OCI-LY3 (cell line): ENCODE data around the gene JPH3.

Source experiments
- H2AFZ ChIP-seq: fragments of 200-600, 300-600 bp; shearing (Covaris generic); 2 replicates; pipeline ENCODE4 v1.6.0; 2014; ENCODE audit warnings: antibody characterized with exemption, low read depth, low read length
- H3K27ac ChIP-seq: fragments of 200-600, 300-600 bp; sonication (generic); 2 replicates; pipeline ENCODE4 v1.5.1; 2014; ENCODE audit warnings: mild to moderate bottlenecking, low read length, moderate library complexity, mixed read lengths
- H3K27me3 ChIP-seq: fragments of 200-600, 300-600 bp; sonication (generic); 2 replicates; pipeline ENCODE4 v1.6.1; 2014; ENCODE audit warnings: low read depth, low read length, mixed read lengths
- H3K36me3 ChIP-seq: fragments of 200-600, 300-600 bp; sonication (generic); replicated peaks from 2 replicates; pipeline ENCODE3; 2014; ENCODE audit warnings: low read depth, low read length, mixed read lengths
- H3K4me1 ChIP-seq: fragments of 300-600, 200-600 bp; sonication (generic); 2 replicates; pipeline ENCODE4 v1.6.1; 2014; ENCODE audit warnings: low read length, mixed read lengths
- H3K4me2 ChIP-seq: fragments of 200-600, 300-600 bp; sonication (generic); 2 replicates; pipeline ENCODE4 v1.6.1; 2014; ENCODE audit warnings: low read length, mixed read lengths
- H3K4me3 ChIP-seq: fragments of 300-600, 200-600 bp; sonication (generic); 2 replicates; pipeline ENCODE4 v1.5.1; 2014; ENCODE audit warnings: antibody characterized with exemption, mild to moderate bottlenecking, low read length, moderate library complexity
- H3K79me2 ChIP-seq: fragments of 300-600, 200-600 bp; shearing (Covaris generic); 2 replicates; pipeline ENCODE4 v1.6.1; 2014; ENCODE audit warnings: mild to moderate bottlenecking, low read length, mixed read lengths
- H3K9ac ChIP-seq: fragments of 300-600, 200-600 bp; shearing (Covaris generic); 2 replicates; pipeline ENCODE4 v1.6.0; 2014; ENCODE audit warnings: mild to moderate bottlenecking, low read length, moderate library complexity
- H3K9me3 ChIP-seq: fragments of 200-600, 300-600 bp; shearing (Covaris generic); 2 replicates; pipeline ENCODE4 v1.6.1; 2014; ENCODE audit warnings: low read length, mixed read lengths; ENCODE audit not compliant: insufficient read depth
- H4K20me1 ChIP-seq: fragments of 200-600, 300-600 bp; sonication (generic); 2 replicates; pipeline ENCODE4 v1.6.1; 2016; ENCODE audit warnings: low read length, mixed read lengths; ENCODE audit not compliant: insufficient read depth
- EZH2phosphoT487 ChIP-seq: fragments of 200-600 bp; shearing (Covaris generic); IDR thresholded peaks from 2 replicates; pipeline ENCODE4 v1.6.1; 2018; ENCODE audit warnings: antibody characterized with exemption, mixed run types, low read depth
- TF ChIP-seq, protein P1 (sequence below): fragments of 200-600, 300-600 bp; sonication (generic); IDR thresholded peaks from 2 replicates; pipeline ENCODE4 v1.5.1; 2014; ENCODE audit warnings: antibody characterized with exemption, low read length, low read depth

Gene JPH3

DNA sequence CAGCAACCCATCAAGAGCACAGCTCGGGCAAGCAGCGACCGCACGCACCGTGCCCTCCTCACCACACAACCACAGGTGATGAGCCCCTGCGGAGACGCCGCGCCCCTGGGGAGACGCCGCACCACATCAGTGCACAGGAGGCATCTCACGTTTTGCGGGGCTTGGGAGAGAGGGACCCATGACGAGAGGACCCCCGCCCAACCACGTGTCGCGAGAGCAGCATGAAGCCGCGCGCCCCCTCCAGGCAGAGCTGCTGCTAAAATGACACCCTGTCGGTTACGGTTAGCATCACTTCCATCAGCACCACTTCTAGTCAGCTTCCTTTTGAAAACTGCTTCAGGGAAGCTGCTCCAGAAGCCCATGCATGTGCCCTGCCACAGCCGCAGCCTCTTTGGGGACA, 118.1 kb downstream of the JPH3 start:
- Histone ChIP-seq H3K27ac (no peak overlapping the region), H3K9me3 (no peaks in the 10 kb centered on the region), H3K4me1 (no peaks in the 10 kb centered on the region), H3K79me2 (peaks cover 6% of the 10 kb centered on the region; the same call in 1 of the 2 replicates), H3K36me3 (peaks cover 41% of the 10 kb centered on the region), H4K20me1 (no peaks in the 10 kb centered on the region), H2AFZ (no peak overlapping the region), H3K9ac (no peak overlapping the region), H3K27me3 (no peaks in the 10 kb centered on the region), H3K4me2 (no peak overlapping the region), H3K4me3 (no peak overlapping the region)
- TF ChIP-seq, protein P1, sequence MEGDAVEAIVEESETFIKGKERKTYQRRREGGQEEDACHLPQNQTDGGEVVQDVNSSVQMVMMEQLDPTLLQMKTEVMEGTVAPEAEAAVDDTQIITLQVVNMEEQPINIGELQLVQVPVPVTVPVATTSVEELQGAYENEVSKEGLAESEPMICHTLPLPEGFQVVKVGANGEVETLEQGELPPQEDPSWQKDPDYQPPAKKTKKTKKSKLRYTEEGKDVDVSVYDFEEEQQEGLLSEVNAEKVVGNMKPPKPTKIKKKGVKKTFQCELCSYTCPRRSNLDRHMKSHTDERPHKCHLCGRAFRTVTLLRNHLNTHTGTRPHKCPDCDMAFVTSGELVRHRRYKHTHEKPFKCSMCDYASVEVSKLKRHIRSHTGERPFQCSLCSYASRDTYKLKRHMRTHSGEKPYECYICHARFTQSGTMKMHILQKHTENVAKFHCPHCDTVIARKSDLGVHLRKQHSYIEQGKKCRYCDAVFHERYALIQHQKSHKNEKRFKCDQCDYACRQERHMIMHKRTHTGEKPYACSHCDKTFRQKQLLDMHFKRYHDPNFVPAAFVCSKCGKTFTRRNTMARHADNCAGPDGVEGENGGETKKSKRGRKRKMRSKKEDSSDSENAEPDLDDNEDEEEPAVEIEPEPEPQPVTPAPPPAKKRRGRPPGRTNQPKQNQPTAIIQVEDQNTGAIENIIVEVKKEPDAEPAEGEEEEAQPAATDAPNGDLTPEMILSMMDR: no peak
- no peak for TF ChIP-seq EZH2phosphoT487

DNA sequence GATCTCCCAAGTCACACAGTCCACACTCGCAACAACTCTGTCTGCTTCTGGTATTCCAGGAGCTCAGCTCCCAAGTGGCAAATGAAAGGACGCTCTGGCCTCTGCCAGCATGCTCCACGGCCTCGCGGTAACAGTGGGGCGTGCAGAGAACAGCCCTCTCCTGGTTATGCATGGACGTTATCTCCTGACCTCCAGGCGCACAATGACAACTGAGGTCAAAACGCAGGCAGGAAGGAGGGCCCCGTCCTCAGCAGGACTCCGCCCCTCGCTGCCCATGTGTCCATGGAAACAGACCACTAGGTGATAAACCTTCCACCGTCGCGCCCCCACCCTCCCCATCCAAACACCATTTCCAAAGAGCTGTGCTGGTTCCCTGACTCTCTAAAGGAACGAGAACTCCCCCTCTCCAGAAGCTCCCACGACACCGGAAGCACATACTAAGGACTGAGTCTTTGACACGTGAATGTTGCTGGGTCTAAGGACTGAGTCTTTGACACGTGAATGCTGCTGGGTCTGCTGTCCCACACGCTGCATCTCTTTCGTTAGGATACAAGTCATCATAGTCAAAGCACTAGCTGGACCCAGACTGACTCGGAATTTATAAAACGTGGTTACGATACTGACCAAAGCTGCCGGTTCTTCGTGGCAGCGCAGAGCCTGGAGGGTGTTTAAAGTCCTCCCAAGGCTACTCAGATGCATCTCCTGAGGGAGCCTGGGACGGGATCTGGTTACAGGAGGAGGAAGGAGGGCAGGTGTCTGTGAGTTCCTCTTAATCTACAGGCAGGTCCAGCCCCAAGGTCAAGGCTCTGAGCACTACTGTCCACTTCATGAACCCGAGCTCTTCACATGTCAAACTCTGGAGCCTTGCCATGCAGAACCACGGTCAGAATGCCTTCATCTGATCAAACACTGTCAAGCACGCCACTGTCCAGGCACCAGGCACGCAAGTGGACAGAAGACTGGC, 119.6 kb downstream of the JPH3 start:
- Histone ChIP-seq H3K4me2 (no peak overlapping the region), H3K4me3 (no peak overlapping the region), H3K79me2 (peaks cover 6% of the 10 kb centered on the region; the same call in 1 of the 2 replicates), H3K27me3 (no peaks in the 10 kb centered on the region), H2AFZ (no peak overlapping the region), H4K20me1 (no peaks in the 10 kb centered on the region), H3K27ac (no peak overlapping the region), H3K4me1 (no peaks in the 10 kb centered on the region), H3K9ac (no peak overlapping the region), H3K36me3 (peaks cover 46% of the 10 kb centered on the region), H3K9me3 (no peaks in the 10 kb centered on the region)
- TF ChIP-seq EZH2phosphoT487: no peak
- TF ChIP-seq, protein P1: no peak

DNA sequence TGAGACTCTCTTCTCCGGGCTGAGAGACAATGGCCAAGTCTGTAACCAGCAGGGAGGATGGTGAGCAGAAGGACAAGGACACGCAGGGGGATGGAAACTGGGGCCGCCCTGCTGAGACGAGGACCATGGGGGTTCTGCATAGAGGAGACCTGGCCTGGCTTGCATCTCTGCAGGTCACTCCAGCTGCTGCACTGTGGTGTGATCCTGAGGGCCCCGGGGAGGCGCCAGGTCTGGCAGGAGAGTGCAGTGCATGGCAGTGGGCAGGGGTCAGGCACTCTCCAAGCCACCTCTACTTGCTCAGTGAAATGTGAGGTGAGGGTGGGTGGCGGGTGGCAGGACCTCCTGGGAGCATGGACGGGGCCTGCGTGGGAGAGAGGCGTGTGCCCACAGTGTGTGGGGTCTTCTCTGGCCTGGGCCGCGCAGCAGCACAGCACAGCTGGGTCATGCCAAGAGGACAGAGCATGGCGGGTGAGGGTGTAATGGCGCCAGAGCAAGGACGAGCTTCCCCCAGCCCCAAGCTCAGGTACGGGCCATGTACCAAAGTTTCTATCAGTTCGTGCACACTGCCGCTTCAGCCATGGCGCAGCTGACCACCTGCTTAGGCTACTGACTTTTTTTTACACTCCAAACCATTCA, 120.4 kb downstream of the JPH3 start:
- H3K4me3 ChIP-seq: no peak overlapping the region
- no peaks in the 10 kb centered on the region for H3K9me3 ChIP-seq
- H3K27ac ChIP-seq: no peak overlapping the region
- peaks cover 49% of the 10 kb centered on the region for H3K36me3 ChIP-seq
- H3K27me3 ChIP-seq: no peaks in the 10 kb centered on the region
- H2AFZ ChIP-seq: no peak overlapping the region
- H4K20me1 ChIP-seq: no peaks in the 10 kb centered on the region
- TF ChIP-seq, protein P1: no peak
- no peak for TF ChIP-seq EZH2phosphoT487
- H3K4me1 ChIP-seq: no peaks in the 10 kb centered on the region
- H3K9ac ChIP-seq: no peak overlapping the region
- H3K4me2 ChIP-seq: no peak overlapping the region
- H3K79me2 ChIP-seq: peaks cover 6% of the 10 kb centered on the region; the same call in 1 of the 2 replicates

DNA sequence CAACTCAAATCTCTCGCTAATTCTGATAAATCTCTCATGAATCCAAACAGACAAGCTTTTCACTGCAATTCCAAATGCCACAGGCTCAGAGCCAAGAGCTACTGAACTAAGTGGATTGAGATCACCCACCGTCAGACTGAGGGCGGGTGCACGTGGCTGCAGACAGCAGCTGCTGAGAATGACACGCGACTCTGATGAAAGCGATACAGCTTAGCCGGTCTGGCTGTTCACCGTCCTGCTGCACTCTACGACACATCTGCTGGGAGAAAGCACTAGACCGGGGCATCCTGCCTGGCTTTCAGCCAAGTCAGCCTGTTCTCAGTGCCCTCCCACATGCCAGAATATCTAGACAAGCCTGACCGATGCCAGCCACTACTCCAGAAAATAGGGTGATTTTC, 120.9 kb downstream of the JPH3 start:
- Histone ChIP-seq H3K4me2 (no peak overlapping the region), H3K27ac (no peak overlapping the region), H3K9me3 (no peaks in the 10 kb centered on the region), H4K20me1 (no peaks in the 10 kb centered on the region), H2AFZ (no peak overlapping the region), H3K27me3 (no peaks in the 10 kb centered on the region), H3K4me1 (no peaks in the 10 kb centered on the region), H3K4me3 (no peak overlapping the region), H3K36me3 (peaks cover 46% of the 10 kb centered on the region), H3K79me2 (peaks cover 6% of the 10 kb centered on the region; the same call in 1 of the 2 replicates), H3K9ac (no peak overlapping the region)
- TF ChIP-seq, protein P1: no peak
- TF ChIP-seq EZH2phosphoT487: no peak
